Right renal pelvis (tissue), 4 donors: ENCODE measurements around the gene AREL1. TPM values are rescaled to one million over a fixed set of nuclear protein-coding genes. Genes with fewer than 3 reads are reported as not detected.
A peak's percentile ranks its signal among the peaks of the same experiment; 100 is the strongest.

Experiments
- DNase-seq, 4 donors: peaks; one replicate each; pipeline ENCODE4 v3.0.0-alpha.2; 2013; ENCODE audit warnings: low read depth in 4 of 4, low spot score in 3 of 4, missing footprints in 1 of 4
- polyA plus RNA-seq, 4 donors: library from polyadenylated mRNA; unstranded; fragments of 120-200 nt; gene quantifications; one replicate each; pipeline ENCODE4 v1.2.1, GENCODE V29; 2013; ENCODE audit not compliant: insufficient read length in 4 of 4

AREL1 gene
- polyA plus RNA-seq, 4 donors = 32.7 to 40.1 (median 37.6) TPM

GRCh38 chr14:74614508-74615495, 98.1 kb downstream of the AREL1 start:
- DNase-seq = no peak

GRCh38 chr14:74613211-74613914, 99.5 kb downstream of the AREL1 start:
- DNase-seq = no peak

- DNase-seq = peak; percentile 40 to 58 (median 48)
These were observed 100.4 kb downstream of the AREL1 start for GRCh38 chr14:74612350-74613021.

- DNase-seq = no peak
These were observed 101.1 kb downstream of the AREL1 start, which contains the start of gene LTBP2 for GRCh38 chr14:74611650-74612349. Gene LTBP2 (minus strand): TSS chr14:74612237. CDS start chr14:74611944, 293 bp downstream.

Other genes starting within 250 kb of the AREL1 start
- gene NPC2, start 219.8 kb downstream of the AREL1 start, polyA plus RNA-seq = 100 to 1,000 TPM; 350 to 360 (median 355) TPM
- gene ISCA2, start 219.3 kb downstream of the AREL1 start, polyA plus RNA-seq = 10 to 100 TPM; 44.1 to 47.4 (median 46.2) TPM
- 1 to 10 TPM; 3.3 to 7.4 (median 4.3) TPM for gene LTBP2, start 100.8 kb downstream of the AREL1 start, polyA plus RNA-seq
- 10 to 100 TPM; 52.9 to 65.3 (median 62.8) TPM for gene FCF1, start 64 bp upstream of the AREL1 start, polyA plus RNA-seq
- 100 to 1,000 TPM in 1 of 4 donors, 10 to 100 TPM in 3; 80.8 to 110 (median 87.8) TPM for gene YLPM1, start 50.2 kb upstream of the AREL1 start, polyA plus RNA-seq
- gene PROX2, start 163.1 kb upstream of the AREL1 start, polyA plus RNA-seq = 1 to 10 TPM in 1 of 4 donors, under 1 TPM in 3; 0.44 to 1.1 (median 0.68) TPM
- gene DLST, start 168.8 kb upstream of the AREL1 start, polyA plus RNA-seq = 100 to 1,000 TPM; 114 to 130 (median 118) TPM
- 1 to 10 TPM; 1.2 to 2.0 (median 1.6) TPM for gene RPS6KL1, start 210.2 kb upstream of the AREL1 start, polyA plus RNA-seq
- 10 to 100 TPM in 1 of 4 donors, 1 to 10 TPM in 3; 8.4 to 12.7 (median 9.3) TPM for gene PGF, start 242.5 kb upstream of the AREL1 start, polyA plus RNA-seq